Measurements from ENCODE around the gene PTPRU. TPM values are rescaled to one million over a fixed set of nuclear protein-coding genes. Genes with fewer than 3 reads are reported as not detected.

Gene PTPRU
- total and polyA plus RNA-seq, 2 experiments from 2014 or later, result 23.2 to 89.7 TPM

GRCh38 chr1:29196863-29197589 is 39.3 kb upstream of the PTPRU start:
- no peaks in the 10 kb centered on the region for H3K27me3 ChIP-seq
- no peak overlapping the region for H3K27ac ChIP-seq
- DNase-seq (ENCODE audit: low read depth in 1 of 2, low spot score in 1 of 2), result no peak
- H3K4me1 ChIP-seq (ENCODE audit: low read depth), result peaks cover 10% of the 10 kb centered on the region
- TF ChIP-seq CTCF (IDR thresholded peaks at IDR 0.05; ENCODE audit: low read depth, low read length), result no peak
- peaks cover 15% of the 10 kb centered on the region for H3K36me3 ChIP-seq
- no peak overlapping the region for H3K4me3 ChIP-seq
- H3K9me3 ChIP-seq (ENCODE audit: low read depth), result no peaks in the 10 kb centered on the region

GRCh38 chr1:29197590-29197924 is 38.8 kb upstream of the PTPRU start:
- Histone ChIP-seq H3K4me3 (no peak overlapping the region), H3K4me1 (ENCODE audit: low read depth) (peaks cover 14% of the 10 kb centered on the region), H3K27ac (peak overlapping the region; percentile 24), H3K36me3 (peaks cover 15% of the 10 kb centered on the region), H3K9me3 (ENCODE audit: low read depth) (no peaks in the 10 kb centered on the region), H3K27me3 (no peaks in the 10 kb centered on the region)
- DNase-seq (ENCODE audit: low read depth in 1 of 2, low spot score in 1 of 2), result peak; percentile 45 to 87
- TF ChIP-seq CTCF (IDR thresholded peaks at IDR 0.05; ENCODE audit: low read depth, low read length), result peak; percentile 43

- H3K27ac ChIP-seq, result peak overlapping the region; percentile 24
- H3K9me3 ChIP-seq (ENCODE audit: low read depth), result no peaks in the 10 kb centered on the region
- no peaks in the 10 kb centered on the region for H3K27me3 ChIP-seq
Measured at GRCh38 chr1:29197993-29198392, 38.3 kb upstream of the PTPRU start.

GRCh38 chr1:29200906-29201594 is 35.3 kb upstream of the PTPRU start:
- peaks cover 18% of the 10 kb centered on the region for H3K36me3 ChIP-seq
- DNase-seq (ENCODE audit: low read depth in 1 of 2, low spot score in 1 of 2), result no peak
- no peak overlapping the region for H3K27ac ChIP-seq
- peaks cover 16% of the 10 kb centered on the region for H3K4me1 ChIP-seq (ENCODE audit: low read depth)
- H3K4me3 ChIP-seq, result no peak overlapping the region
- H3K9me3 ChIP-seq (ENCODE audit: low read depth), result no peaks in the 10 kb centered on the region
- no peaks in the 10 kb centered on the region for H3K27me3 ChIP-seq
- TF ChIP-seq CTCF (IDR thresholded peaks at IDR 0.05; ENCODE audit: low read depth, low read length), result no peak

More at GRCh38 chr1:29197993-29198392, 38.3 kb upstream of the PTPRU start:
- Histone ChIP-seq H3K36me3 (peaks cover 15% of the 10 kb centered on the region), H3K4me1 (ENCODE audit: low read depth) (peaks cover 16% of the 10 kb centered on the region), H3K4me3 (no peak overlapping the region)
- DNase-seq (ENCODE audit: low read depth in 1 of 2, low spot score in 1 of 2), result no peak
- TF ChIP-seq CTCF (IDR thresholded peaks at IDR 0.05; ENCODE audit: low read depth, low read length), result no peak

- H3K9me3 ChIP-seq (ENCODE audit: low read depth), result no peaks in the 10 kb centered on the region
- no peak overlapping the region for H3K27ac ChIP-seq
- H3K4me1 ChIP-seq (ENCODE audit: low read depth), result peaks cover 16% of the 10 kb centered on the region
- no peak for TF ChIP-seq CTCF (IDR thresholded peaks at IDR 0.05; ENCODE audit: low read depth, low read length)
- no peaks in the 10 kb centered on the region for H3K27me3 ChIP-seq
- DNase-seq (ENCODE audit: low read depth in 1 of 2, low spot score in 1 of 2), result no peak
- H3K4me3 ChIP-seq, result no peak overlapping the region
- H3K36me3 ChIP-seq, result peaks cover 23% of the 10 kb centered on the region
Measured at GRCh38 chr1:29201595-29202051, 34.7 kb upstream of the PTPRU start.

All from cardiac muscle cell (in vitro differentiated cells and primary cell).